ENCODE results near the gene OXT.
"Not testable (repeated sequence)": the region's sequence is repeated elsewhere in the genome, so short reads cannot be mapped to it uniquely, and the experiment has no call there.

Gene OXT

GRCh38 chr20:3051385-3052019, 19.9 kb upstream of the OXT start:
- no peak for DNase-seq

DNA sequence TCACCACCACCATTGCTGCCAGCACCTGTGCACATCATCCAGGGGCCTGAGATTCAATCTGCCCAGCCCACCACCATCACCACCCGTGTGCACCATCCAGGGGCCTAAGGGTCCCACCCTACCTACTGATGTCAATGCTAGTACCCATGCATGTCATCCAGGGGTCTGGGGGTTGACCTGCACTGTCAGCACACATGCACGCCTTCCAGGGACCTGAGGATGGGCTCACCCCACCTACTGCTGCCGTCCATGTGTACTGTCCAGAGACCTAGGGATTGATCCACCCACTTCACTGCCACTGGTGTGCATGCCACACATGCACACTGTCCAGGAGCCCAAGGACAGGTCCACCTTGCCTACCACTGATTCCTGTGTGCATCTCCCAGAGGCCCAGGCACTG, 11.9 kb upstream of the OXT start:
- no peak for DNase-seq

- DNase-seq = not testable (repeated sequence)
These were observed 7.3 kb upstream of the OXT start for GRCh38 chr20:3064119-3064518.

GRCh38 chr20:3067139-3068014, 4.0 kb upstream of the OXT start:
- DNase-seq = no peak

DNA sequence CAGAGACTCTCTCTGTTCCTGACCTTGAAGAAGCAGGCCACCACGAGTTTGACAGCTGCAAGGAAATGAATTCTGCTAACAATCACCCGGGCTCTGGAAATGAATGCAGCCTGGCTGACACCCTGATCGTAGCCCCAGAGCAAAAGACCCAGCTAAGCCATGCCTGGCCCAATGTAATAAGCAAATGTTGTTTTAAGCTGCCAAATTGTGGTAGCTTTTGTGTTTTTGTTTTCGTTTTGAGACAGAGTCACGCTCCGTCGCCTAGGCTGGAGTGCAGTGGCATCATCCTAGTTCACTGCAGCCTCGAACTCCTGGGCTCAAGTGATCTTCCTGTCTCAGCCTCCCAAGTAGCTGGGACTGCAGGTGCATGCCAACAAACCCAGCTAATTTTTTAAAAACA, 3.3 kb upstream of the OXT start:
- no peak for DNase-seq

GRCh38 chr20:3068986-3069900, 2.2 kb upstream of the OXT start:
- DNase-seq = no peak

- no peak for DNase-seq
These were observed 695 bp upstream of the OXT start for GRCh38 chr20:3070725-3071124.

GRCh38 chr20:3071266-3071609, 182 bp upstream of the OXT start:
- no peak for DNase-seq

GRCh38 chr20:3072530-3073250, 1.3 kb downstream of the OXT start:
- DNase-seq = no peak

- not testable (repeated sequence) for DNase-seq
These were observed 1.8 kb downstream of the OXT start for GRCh38 chr20:3073251-3073643.

DNA sequence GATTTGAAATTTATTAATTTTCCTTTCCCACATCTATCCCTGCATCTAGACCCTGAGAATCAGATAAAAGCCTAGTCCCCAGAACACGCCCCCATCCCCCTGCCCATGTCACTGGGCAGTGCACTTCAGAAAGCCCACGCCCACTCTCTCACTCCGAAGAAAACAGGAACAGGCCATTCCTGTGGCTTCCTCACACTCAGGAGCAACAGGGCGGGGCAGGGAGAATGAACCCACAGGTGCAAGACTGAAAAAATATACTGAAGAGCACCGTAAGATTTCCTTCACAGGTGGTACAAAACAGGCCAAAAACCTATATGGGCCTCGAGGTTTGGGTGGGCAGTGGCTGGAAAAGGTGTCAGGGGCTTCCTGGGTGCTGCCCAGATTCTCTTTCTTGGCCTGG, 3.4 kb downstream of the OXT start:
- no peak for DNase-seq

GRCh38 chr20:3075315-3075714, 3.9 kb downstream of the OXT start:
- DNase-seq = not testable (repeated sequence)

DNA sequence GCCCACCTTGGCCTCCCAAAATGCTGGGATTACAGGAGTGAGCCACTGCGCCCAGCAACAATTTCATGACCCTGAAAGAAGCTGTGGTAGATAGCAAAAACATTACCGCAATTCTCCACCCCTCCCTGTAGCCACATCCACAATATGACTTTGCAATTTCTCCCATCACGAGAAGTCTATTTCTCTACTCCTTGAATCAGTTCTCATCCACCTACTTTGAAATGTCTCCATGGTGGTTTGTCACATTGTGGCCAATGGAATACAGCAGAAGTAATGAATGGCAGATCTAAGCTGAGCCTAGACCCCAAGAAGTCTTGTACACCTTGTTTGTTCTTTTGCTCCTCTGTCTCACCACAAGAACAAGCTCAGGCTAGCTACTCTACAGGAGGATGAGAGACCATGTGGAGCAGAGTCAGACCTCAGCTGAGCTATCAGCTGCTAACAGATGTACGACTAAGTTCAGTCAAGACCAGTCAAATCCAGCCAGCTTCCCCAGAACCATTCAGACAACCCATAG, 6.3 kb downstream of the OXT start:
- DNase-seq = no peak

DNA sequence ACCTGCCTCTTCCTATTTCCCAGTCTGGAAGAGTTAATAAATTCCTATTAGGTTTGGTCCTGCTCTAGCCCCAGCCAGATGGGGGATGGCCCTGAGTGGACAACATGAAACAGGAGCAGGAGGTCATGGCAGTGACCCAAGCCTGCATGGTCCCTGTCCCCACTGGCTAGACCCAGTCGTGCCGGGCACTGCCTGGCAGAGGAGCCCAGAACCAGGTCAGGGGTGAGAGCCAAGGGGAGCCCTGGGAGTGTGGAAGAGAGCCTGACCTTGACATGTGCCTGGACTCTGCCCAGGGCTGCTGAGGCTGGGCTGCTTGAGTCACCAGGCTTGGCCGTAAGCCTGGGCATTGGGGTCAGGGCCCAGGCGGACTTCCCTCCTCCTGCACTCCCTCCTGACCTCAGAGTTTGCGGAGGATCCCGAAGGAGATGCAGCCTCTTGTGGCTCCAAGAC, 9.5 kb downstream of the OXT start:
- no peak for DNase-seq

DNA sequence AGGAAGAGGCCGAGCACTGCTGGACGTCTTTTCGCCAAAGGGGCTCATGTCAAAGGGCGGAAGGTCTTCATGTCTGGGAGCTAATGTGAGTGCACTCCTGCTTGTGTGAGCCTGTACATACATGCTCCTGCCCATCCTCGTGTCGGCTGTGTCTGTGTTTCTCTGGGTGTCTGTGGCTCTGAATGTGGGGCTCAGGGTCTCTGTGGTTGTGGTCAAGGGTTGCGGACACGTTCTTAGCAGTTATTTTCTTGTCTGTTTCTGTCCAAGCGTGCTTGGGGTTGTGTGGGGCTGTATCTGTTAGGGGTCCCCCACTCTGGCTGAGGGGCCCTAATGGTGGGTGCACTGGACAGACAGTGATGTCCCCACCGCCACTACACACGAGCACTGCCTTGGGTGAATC, 10.2 kb downstream of the OXT start:
- no peak for DNase-seq

DNA sequence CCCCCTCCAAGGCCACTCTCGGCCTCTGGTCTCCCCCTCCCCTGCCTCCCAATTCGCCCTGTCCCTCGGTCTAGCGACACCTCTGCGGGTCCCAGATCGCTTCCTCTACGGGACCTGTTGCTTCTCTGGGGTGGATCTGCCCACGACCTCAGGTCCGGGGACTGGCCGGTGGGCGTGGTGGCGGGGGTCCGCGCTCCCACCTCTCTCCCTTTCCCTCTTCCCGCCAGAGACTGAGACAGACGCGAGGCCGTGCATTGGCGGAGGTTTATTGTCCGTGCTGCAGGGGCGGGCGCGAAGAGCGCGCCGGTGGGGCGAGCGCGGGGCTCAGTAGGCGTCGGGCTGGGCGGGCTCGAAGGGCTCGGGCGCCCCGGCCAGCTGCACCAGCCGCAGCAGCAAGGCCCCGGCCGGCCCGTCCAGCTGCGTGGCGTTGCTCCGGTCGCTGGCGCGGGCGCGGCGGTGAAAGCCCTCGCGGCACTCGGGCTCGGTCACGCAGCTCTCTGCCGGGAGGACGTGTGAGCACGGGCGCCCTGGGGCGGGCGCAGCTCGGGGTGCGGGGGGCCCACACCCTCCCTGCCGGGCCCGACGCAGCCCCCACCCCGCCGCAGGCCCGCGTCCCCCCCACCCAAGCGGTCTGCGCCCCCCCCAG, 11.0 kb downstream of the OXT start:
- DNase-seq = no peak

DNA sequence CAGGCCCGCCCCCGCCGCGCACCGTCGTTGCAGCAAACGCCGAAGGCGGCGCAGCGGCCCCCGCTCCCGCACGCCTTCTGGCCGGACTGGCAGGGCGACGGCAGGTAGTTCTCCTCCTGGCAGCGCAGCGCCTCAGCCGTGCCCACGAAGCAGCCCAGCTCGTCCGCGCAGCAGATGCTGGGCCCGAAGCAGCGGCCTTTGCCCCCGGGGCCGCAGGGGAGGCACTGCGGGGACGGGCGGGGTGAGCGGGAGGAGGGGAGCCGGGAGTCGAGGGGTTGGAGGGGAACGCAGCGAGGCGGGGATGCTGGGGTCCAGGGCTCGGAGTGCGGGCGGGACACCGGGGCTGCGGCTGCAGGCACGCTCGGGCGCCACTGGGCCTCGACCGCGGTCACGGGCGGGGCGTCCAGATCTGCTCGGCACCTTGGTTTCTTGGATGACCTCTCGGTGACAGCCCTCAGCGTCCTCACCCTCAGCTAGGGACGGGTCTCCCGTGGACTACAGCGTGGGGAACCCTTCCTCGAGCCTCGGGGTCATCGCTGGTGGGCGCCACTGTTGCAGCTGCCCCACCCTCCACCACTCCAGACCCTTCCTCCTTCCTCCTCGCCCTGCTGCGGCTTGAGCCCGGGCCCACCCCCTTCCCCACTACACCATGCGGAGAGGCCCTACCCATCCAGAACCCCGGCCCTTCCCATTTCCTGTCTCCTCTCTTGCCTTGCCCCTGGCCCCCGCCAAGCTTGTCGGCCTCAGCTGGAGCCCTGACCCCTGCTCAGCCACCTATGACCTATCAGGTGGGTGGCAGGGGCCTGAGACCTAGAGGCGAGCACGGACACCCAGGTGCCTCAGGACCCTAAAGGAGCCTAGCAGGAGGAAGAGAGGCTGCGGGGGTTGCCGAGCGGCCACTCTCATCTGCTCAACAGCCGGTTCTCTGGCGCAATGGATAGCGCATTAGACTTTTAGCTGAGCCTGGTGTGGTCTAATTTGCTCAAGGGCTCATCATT, 11.8 kb downstream of the OXT start:
- DNase-seq = no peak

GRCh38 chr20:3084283-3084985, 13.0 kb downstream of the OXT start, which contains the start of gene AVP:
Gene AVP (minus strand): TSS chr20:3084724. CDS start chr20:3084674, 50 bp downstream.
- DNase-seq = no peak

DNA sequence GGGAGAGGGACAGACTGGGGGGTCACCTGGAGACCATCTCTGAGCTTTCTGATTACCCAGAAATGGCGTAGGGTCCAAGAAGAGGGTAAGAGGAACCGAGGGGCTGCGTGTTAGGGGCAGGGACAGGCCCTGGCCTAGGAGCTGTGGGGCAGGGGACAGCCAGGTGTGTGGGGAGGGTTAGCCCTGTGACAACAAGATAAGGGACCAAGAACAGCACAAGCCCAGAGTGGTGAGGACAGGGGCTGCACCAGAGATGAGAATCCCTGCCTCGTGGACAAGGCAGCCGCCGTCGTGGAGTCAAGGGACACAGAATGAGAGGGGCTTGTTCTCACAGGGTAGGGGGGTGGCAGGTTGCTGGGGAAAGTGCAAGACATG, 13.6 kb downstream of the OXT start:
- DNase-seq = no peak
